DND-41 (cell line): ENCODE measurements around the gene OR7G2.
"Not testable (repeated sequence)": the region's sequence is repeated elsewhere in the genome, so short reads cannot be mapped to it uniquely, and the experiment has no call there.

Experiments
- EZH2 ChIP-seq: IDR thresholded peaks from 3 replicates; pipeline ENCODE4 v1.6.1; 2012; ENCODE audit warnings: borderline replicate concordance, low read depth, mild to moderate bottlenecking, moderate library complexity, low read length, inconsistent platforms; ENCODE audit not compliant: severe bottlenecking
- TF ChIP-seq, protein P1 (sequence below): IDR thresholded peaks from 2 replicates; pipeline ENCODE4 v1.5.1; 2012; ENCODE audit warnings: borderline replicate concordance, low read length, moderate library complexity, mild to moderate bottlenecking; ENCODE audit not compliant: poor library complexity, severe bottlenecking; ENCODE audit errors: extremely low read depth

DNA sequence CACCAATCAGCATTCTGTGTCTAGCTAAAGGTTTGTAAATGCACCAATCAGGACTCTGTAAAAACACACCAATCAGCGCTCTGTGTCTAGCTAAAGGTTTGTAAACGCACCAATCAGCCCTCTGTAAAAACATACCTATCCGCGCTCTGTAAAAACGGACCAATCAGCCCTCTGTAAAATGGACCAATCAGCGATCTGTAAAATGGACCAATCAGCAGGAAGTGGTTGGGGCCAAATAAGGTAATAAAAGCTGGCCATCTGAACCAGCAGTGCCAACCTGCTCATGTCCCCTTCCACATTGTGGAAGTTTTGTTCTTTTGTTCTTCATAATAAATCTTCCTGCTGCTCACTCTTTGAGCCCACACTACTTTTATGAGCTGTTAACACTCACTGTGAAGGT is 53.6 kb downstream of the OR7G2 start:
- not testable (repeated sequence) for TF ChIP-seq EZH2
- TF ChIP-seq, protein P1, sequence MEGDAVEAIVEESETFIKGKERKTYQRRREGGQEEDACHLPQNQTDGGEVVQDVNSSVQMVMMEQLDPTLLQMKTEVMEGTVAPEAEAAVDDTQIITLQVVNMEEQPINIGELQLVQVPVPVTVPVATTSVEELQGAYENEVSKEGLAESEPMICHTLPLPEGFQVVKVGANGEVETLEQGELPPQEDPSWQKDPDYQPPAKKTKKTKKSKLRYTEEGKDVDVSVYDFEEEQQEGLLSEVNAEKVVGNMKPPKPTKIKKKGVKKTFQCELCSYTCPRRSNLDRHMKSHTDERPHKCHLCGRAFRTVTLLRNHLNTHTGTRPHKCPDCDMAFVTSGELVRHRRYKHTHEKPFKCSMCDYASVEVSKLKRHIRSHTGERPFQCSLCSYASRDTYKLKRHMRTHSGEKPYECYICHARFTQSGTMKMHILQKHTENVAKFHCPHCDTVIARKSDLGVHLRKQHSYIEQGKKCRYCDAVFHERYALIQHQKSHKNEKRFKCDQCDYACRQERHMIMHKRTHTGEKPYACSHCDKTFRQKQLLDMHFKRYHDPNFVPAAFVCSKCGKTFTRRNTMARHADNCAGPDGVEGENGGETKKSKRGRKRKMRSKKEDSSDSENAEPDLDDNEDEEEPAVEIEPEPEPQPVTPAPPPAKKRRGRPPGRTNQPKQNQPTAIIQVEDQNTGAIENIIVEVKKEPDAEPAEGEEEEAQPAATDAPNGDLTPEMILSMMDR = not testable (repeated sequence)
